Type B pancreatic cell (in vitro differentiated cells): ENCODE measurements around the gene KCTD2. TPM values are rescaled to one million over a fixed set of nuclear protein-coding genes. Genes with fewer than 3 reads are reported as not detected.

Source experiments
- DNase-seq: peaks from one replicate; pipeline ENCODE4 v3.0.0; 2021; ENCODE audit warnings: mixed read lengths; ENCODE audit not compliant: unreplicated experiment; ENCODE audit errors: extremely low spot score
- H3K27ac Mint-ChIP-seq: 2 replicates; pipeline ENCODE4 v1.8.0; 2021; ENCODE audit warnings: mild to moderate bottlenecking, mixed read lengths
- H3K27me3 Mint-ChIP-seq: 2 replicates; pipeline ENCODE4 v1.8.0; 2021; ENCODE audit warnings: mixed read lengths
- H3K36me3 Mint-ChIP-seq: 2 replicates; pipeline ENCODE4 v1.8.0; 2021; ENCODE audit warnings: mixed read lengths
- H3K4me1 Mint-ChIP-seq: one replicate; pipeline ENCODE4 v1.8.0; 2021; ENCODE audit warnings: mixed read lengths; ENCODE audit not compliant: unreplicated experiment
- H3K4me3 Mint-ChIP-seq: 2 replicates; pipeline ENCODE4 v1.8.0; 2021; ENCODE audit warnings: mild to moderate bottlenecking, mixed read lengths
- H3K9me3 Mint-ChIP-seq: 2 replicates; pipeline ENCODE4 v1.8.0; 2021; ENCODE audit warnings: mixed read lengths
- CTCF ChIP-seq: fragments of 200-600 bp; sonication (generic); conservative IDR thresholded peaks from 2 replicates; pipeline ENCODE4 v1.5.0; 2021; ENCODE audit warnings: antibody characterized with exemption, mild to moderate bottlenecking
- total RNA-seq: library from RNA; stranded (reverse); gene quantifications from 2 replicates; pipeline ENCODE4 v1.2.1, GENCODE V29; 2021; ENCODE audit warnings: low replicate concordance

Gene KCTD2
- total RNA-seq, 1 donor from 2014 or later = 26.1 TPM

GRCh38 chr17:75063201-75063600 is 16.2 kb downstream of the KCTD2 start:
- DNase-seq = no peak
- Mint-ChIP-seq H3K27ac (no peak overlapping the region), H3K9me3 (no peaks in the 10 kb centered on the region), H3K36me3 (peaks cover 7% of the 10 kb centered on the region), H3K4me3 (no peak overlapping the region), H3K4me1 (no peaks in the 10 kb centered on the region), H3K27me3 (no peaks in the 10 kb centered on the region)
- TF ChIP-seq CTCF = no peak

DNA sequence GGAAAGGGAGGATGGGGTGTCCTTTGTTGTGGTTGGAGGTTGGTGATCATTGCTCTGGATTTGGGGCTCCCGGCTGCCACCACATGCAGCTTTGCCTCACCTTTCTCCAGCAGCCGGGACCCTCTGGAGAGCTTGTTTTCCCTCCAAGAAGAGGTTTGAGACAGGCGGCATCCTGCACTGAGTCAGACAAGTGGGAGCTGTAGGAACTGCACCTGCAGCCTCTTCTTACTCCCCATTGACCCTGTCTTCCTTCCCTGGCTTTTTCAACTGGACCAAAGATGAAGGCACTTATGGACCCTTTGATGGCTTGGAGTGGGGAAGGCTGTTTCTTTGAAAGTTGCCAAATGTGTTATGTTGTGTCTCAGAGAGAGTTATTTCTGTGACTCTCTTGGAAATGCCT is 16.6 kb downstream of the KCTD2 start:
- no peaks in the 10 kb centered on the region for H3K27me3 Mint-ChIP-seq
- no peaks in the 10 kb centered on the region for H3K4me1 Mint-ChIP-seq
- no peak for DNase-seq
- TF ChIP-seq CTCF = no peak
- peaks cover 7% of the 10 kb centered on the region for H3K36me3 Mint-ChIP-seq
- no peak overlapping the region for H3K27ac Mint-ChIP-seq
- no peaks in the 10 kb centered on the region for H3K9me3 Mint-ChIP-seq
- no peak overlapping the region for H3K4me3 Mint-ChIP-seq

GRCh38 chr17:75064040-75064439 is 17.0 kb downstream of the KCTD2 start:
- Mint-ChIP-seq H3K36me3 (peaks cover 7% of the 10 kb centered on the region), H3K27me3 (no peaks in the 10 kb centered on the region), H3K27ac (no peak overlapping the region), H3K9me3 (no peaks in the 10 kb centered on the region), H3K4me1 (no peaks in the 10 kb centered on the region), H3K4me3 (no peak overlapping the region)
- TF ChIP-seq CTCF = no peak
- DNase-seq = no peak

- Mint-ChIP-seq H3K4me1 (no peaks in the 10 kb centered on the region), H3K4me3 (no peak overlapping the region), H3K9me3 (no peaks in the 10 kb centered on the region), H3K36me3 (peaks cover 7% of the 10 kb centered on the region), H3K27me3 (no peaks in the 10 kb centered on the region), H3K27ac (no peak overlapping the region)
- TF ChIP-seq CTCF = no peak
- DNase-seq = no peak
Observed at GRCh38 chr17:75064460-75064859, 17.4 kb downstream of the KCTD2 start.

DNA sequence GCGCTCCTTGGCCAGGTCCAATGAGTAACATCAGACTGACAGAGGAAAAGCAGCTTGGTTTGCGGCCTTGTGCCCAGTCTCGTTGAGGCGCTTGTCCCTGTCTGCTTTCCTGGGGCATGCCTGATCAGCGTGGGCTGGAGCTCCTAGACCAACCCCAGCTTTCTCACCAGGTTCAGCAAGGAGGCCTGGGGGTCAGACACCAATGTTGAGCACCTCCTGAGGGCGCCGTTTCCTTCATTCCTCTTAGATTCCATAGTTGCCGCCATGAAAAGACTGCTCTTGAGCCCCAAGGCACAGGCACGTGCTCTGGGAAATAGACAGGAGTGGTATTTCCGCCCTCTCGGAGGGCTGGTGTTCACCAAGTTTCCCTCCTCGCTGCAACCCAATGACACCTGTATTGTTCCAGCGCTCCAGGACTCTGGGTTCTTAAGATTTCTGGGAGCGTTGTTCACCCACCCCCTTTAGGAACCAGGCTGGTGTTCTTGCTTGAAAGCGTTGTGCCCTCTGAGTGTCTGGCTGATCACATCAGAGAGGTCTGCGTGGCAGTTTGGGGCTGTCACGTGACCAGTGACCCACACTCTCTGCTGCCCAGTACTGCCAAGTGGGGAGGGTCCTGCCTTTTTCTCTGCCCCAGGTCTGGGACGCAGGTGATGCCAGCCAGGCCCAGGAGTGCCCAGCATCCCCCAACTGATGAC is 18.0 kb downstream of the KCTD2 start:
- Mint-ChIP-seq H3K9me3 (no peaks in the 10 kb centered on the region), H3K27ac (no peak overlapping the region), H3K4me1 (no peaks in the 10 kb centered on the region), H3K36me3 (peaks cover 7% of the 10 kb centered on the region), H3K27me3 (no peaks in the 10 kb centered on the region), H3K4me3 (no peak overlapping the region)
- DNase-seq = no peak
- TF ChIP-seq CTCF = no peak
